RPMI8226 (cell line): ENCODE data around the gene SLC25A30.
A peak's percentile ranks its signal among the peaks of the same experiment; 100 is the strongest.
"Not testable (repeated sequence)": the region's sequence is repeated elsewhere in the genome, so short reads cannot be mapped to it uniquely, and the experiment has no call there.

Source experiments
- DNase-seq: peaks from one replicate; pipeline ENCODE4 v3.0.0-alpha.2; 2015

SLC25A30 gene

DNA sequence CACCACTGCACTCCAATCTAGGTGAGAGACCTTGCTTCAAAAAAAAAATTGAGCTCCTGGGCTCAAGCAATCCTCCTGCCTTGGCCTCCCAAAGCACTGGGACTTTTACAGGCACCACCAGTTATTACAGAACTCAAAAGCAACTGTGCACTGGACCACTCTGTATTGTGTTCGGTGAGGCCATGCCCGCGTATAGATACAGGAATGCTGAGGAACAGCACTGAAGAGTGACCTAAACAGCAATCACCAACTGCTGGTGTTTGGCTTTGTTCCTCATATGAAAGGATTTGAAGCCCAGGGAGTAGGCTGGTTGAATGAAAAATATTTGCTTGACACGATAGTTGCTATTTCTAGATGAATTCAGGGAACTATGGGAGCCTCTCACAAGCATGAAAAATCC is 29.5 kb downstream of the SLC25A30 start:
- no peak for DNase-seq

GRCh38 chr13:45386892-45387575 is 31.1 kb downstream of the SLC25A30 start:
- DNase-seq = not testable (repeated sequence)

- no peak for DNase-seq
Observed at GRCh38 chr13:45385907-45386553, 32.1 kb downstream of the SLC25A30 start.

DNA sequence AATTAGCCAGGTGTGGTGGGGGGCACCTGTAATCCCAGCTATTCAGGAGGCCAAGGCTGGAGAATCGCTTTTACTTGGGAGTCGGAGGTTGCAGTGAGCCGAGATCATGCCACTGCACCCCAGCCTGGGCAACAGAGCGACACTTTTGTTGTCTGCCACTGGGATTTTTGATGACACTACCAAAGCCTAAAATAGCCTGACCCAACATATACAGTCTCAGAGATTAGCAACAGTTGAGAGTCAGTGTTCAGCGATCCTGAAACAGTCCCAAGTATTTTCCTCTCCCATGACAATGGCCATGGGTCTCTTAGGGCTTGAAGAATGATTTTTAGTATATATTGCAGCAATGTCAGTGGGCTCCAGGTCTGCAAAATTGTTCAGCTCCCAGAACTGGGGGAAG is 32.9 kb downstream of the SLC25A30 start:
- no peak for DNase-seq

DNA sequence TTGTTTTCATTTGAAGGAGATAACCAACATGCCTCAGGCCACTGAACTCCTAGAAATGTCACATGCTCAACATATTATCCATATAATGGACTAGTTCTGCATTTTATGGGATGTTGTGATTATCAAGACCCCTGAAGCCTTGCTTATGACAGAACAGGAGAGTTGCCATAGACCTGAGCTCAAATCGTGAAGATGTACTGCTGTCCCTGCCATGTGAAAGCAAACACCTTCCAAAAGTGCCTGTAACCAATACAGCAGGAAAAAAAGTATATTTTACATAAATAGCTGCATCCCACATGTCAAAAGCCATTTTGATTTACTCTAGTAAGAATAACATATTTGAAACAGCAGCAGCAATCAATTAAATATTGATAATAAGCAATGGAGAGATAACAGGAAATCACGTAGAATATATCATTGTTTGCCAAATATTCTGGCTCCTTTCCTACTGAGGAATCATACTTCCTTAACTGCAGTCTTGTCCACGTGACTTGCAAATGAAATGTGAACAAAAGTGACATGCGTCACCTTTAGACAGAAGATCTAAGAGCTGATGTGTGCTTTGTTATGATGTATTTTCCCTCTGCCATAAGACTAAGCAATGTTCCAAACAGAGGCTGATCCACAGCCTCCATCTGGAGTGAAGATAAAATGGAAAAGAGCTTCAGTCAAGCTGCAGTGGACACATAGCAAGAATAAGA is 33.5 kb downstream of the SLC25A30 start:
- no peak for DNase-seq

- DNase-seq = not testable (repeated sequence)
Observed at GRCh38 chr13:45382739-45383138, 35.4 kb downstream of the SLC25A30 start.

GRCh38 chr13:45381196-45381595 is 37.0 kb downstream of the SLC25A30 start:
- no peak for DNase-seq

DNA sequence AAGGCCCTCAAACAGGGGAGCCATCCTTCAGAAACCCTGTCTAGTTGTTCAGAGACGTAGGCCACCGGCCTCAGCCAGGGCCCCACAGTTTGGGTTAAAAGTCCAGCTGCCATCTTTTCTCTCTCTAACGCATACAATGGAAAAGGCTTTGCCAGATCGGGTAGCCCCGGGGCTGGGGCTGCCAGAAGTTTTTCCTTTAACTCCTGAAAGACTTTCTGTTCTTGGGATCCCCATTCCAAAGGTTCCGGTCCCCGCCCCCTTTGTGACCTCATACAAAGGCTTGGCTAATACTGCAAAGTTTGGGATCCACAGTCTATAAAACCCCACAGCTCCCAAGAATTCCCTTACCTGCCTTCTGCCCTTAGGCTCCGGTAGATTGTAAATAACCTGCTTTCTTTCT is 37.5 kb downstream of the SLC25A30 start:
- DNase-seq = not testable (repeated sequence)

DNA sequence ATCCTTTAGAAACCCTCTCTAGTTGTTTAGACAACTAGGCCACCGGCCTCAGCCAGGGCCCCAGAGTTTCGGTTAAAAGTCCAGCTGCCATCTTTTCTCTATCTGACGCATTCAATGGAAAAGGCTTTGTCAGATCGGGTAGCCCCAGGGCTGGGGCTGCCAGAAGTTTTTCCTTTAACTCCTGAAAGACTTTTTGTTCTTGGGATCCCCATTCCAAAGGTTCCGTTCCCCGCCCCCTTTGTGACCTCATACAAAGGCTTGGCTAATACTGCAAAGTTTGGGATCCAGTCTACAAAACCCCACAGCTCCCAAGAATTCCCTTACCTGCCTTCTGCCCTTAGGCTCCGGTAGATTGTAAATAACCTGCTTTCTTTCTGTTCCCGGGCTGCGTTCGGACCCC is 38.7 kb downstream of the SLC25A30 start:
- not testable (repeated sequence) for DNase-seq

DNA sequence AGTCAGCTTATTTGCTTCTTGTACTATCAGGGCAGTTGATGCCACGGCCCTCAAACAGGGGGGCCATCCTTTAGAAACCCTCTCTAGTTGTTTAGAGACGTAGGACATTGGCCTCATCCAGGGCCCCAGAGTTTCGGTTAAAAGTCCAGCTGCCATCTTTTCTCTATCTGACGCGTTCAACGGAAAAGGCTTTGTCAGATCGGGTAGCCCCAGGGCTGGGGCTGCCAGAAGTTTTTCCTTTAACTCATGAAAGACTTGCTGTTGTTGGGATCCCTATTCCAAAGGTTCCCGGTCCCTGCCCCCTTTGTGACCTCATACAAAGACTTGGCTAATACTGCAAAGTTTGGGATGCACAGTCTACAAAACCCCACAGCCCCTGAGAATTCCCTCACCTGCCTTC is 39.4 kb downstream of the SLC25A30 start:
- not testable (repeated sequence) for DNase-seq

GRCh38 chr13:45377314-45377713 is 40.9 kb downstream of the SLC25A30 start:
- DNase-seq = not testable (repeated sequence)

- DNase-seq = not testable (repeated sequence)
Observed at GRCh38 chr13:45376651-45377050, 41.5 kb downstream of the SLC25A30 start.

GRCh38 chr13:45374917-45375316 is 43.3 kb downstream of the SLC25A30 start:
- no peak for DNase-seq

DNA sequence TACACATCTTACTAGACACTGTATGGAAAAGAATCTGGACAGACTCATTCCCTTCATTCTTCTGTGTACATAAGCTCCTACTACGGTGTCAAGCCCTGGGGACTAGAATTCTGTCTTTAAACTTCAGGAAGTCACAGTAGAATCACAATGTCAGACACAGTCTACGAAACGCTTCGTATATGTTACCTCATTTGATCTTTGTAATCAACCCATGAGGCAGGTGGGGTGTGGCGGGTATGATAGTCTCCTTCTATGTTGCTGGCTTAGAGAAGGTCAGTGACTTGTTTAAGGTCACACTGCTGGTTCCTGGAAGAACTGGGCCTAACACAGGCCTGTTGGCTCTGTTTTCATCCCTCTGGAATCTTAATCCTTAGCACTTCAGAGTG is 45.0 kb downstream of the SLC25A30 start:
- no peak for DNase-seq

DNA sequence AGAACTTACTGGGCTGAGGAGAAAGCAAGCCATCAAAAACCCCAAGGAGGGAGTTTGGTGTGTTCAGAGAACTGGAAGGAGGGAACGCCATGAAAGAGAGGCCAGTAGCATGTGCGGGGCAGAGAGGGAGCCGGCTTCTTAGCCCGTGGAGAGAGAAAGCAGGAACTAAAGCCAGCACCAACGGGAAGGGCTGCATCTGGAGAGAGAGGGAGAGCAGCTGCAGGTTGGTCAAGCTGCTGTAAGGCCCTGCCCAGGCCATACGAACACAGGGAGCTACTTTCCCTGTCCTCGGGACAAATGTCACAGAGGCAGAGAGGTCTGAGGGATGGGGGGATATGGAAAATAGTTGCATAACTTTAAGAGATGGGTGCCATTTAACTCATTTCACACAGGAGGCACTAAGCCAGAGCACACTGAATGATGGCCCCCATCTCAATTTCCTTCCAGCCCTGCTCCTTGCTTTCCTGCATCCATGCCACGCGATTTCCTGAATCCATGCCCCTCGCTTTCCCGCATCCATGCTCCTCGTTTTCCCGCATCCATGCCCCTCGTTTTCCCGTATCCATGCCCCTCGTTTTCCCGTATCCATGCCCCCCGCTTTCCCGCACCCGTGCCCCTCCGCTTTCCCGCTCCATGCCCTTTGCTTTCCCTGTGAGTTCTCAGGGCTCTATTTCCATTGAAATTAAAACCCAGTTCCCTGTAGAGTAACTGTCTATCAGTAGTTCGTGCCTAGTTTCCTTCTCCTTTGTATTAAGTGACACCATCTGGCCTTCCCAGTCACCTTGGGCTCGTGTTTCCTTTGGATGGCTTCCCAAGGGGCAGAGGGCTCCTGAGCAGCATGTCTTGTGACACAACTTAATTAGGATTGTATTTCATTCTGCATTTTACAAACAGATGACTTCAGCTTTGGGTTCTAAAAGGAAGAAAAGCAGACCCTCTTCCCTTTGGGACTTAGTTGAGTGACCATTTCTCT is 45.7 kb downstream of the SLC25A30 start:
- no peak for DNase-seq

- DNase-seq = peak; percentile 34
Observed at GRCh38 chr13:45370922-45371406, 47.2 kb downstream of the SLC25A30 start.

- DNase-seq = no peak
Observed at GRCh38 chr13:45369116-45369515, 49.1 kb downstream of the SLC25A30 start.

GRCh38 chr13:45368571-45368970 is 49.6 kb downstream of the SLC25A30 start:
- DNase-seq = no peak

GRCh38 chr13:45368005-45368404 is 50.2 kb downstream of the SLC25A30 start:
- DNase-seq = no peak

- peak; percentile 82 for DNase-seq
Observed at GRCh38 chr13:45367358-45367757, 50.8 kb downstream of the SLC25A30 start.

GRCh38 chr13:45365558-45365885 is 52.7 kb downstream of the SLC25A30 start:
- no peak for DNase-seq

- DNase-seq = no peak
Observed at GRCh38 chr13:45364876-45365557, 53.2 kb downstream of the SLC25A30 start.
